OCI-M1 (cell line): ENCODE measurements around the gene APP.

Source experiments
- DNase-seq: peaks from one replicate; lab custom pipeline; 2025; lab: John Stamatoyannopoulos, UW

The APP gene

GRCh38 chr21:26126168-26126553, 44.4 kb downstream of the APP start:
- DNase-seq, result no peak

- no peak for DNase-seq
These were observed 45.0 kb downstream of the APP start for GRCh38 chr21:26125433-26126167.

- no peak for DNase-seq
These were observed 45.7 kb downstream of the APP start for GRCh38 chr21:26124896-26125295.

- no peak for DNase-seq
These were observed 46.1 kb downstream of the APP start for GRCh38 chr21:26124421-26124833.

- no peak for DNase-seq
These were observed 47.6 kb downstream of the APP start for GRCh38 chr21:26123012-26123411.

GRCh38 chr21:26120828-26121227, 49.7 kb downstream of the APP start:
- no peak for DNase-seq

- no peak for DNase-seq
These were observed 50.7 kb downstream of the APP start for GRCh38 chr21:26119906-26120305.

GRCh38 chr21:26118938-26119540, 51.5 kb downstream of the APP start:
- no peak for DNase-seq

- no peak for DNase-seq
These were observed 52.6 kb downstream of the APP start for GRCh38 chr21:26117972-26118367.

- DNase-seq, result no peak
These were observed 53.1 kb downstream of the APP start for GRCh38 chr21:26117324-26117971.

- DNase-seq, result no peak
These were observed 54.0 kb downstream of the APP start for GRCh38 chr21:26116456-26117011.

- DNase-seq, result no peak
These were observed 54.7 kb downstream of the APP start for GRCh38 chr21:26115899-26116298.

- no peak for DNase-seq
These were observed 55.3 kb downstream of the APP start for GRCh38 chr21:26115305-26115704.

- no peak for DNase-seq
These were observed 57.6 kb downstream of the APP start for GRCh38 chr21:26112975-26113374.

GRCh38 chr21:26112127-26112742, 58.3 kb downstream of the APP start:
- DNase-seq, result no peak

- no peak for DNase-seq
These were observed 59.9 kb downstream of the APP start for GRCh38 chr21:26110715-26111114.

GRCh38 chr21:26107429-26107828, 63.1 kb downstream of the APP start:
- DNase-seq, result no peak

- DNase-seq, result no peak
These were observed 64.0 kb downstream of the APP start for GRCh38 chr21:26106562-26106961.

- no peak for DNase-seq
These were observed 64.8 kb downstream of the APP start for GRCh38 chr21:26105819-26106218.

GRCh38 chr21:26100573-26100972, 70.0 kb downstream of the APP start:
- DNase-seq, result peak; percentile 18

GRCh38 chr21:26099610-26100219, 70.9 kb downstream of the APP start:
- peak; percentile 75 for DNase-seq

- DNase-seq, result no peak
These were observed 71.7 kb downstream of the APP start for GRCh38 chr21:26098772-26099397.
